GM23248 (cell line): ENCODE data around the gene SPAG9.

Experiments
- EZH2 ChIP-seq: fragments of 200-600 bp; sonication (generic); IDR thresholded peaks from 2 replicates; pipeline ENCODE4 v1.6.1; 2018; ENCODE audit warnings: antibody characterized with exemption, mild to moderate bottlenecking; ENCODE audit not compliant: insufficient read depth, poor library complexity, severe bottlenecking
- EZH2phosphoT487 ChIP-seq: fragments of 200-600 bp; sonication (generic); IDR thresholded peaks from 2 replicates; pipeline ENCODE4 v1.6.1; 2018; ENCODE audit warnings: antibody characterized with exemption, moderate library complexity, mild to moderate bottlenecking, low read depth; ENCODE audit not compliant: insufficient read depth

GRCh38 chr17:50913120-50913519 is 207.5 kb downstream of the SPAG9 start:
- TF ChIP-seq EZH2 (no peak), EZH2phosphoT487 (no peak)
